ENCODE results near the gene IFFO2.

- TF ChIP-seq SP1 (IDR thresholded peaks at IDR 0.05; ENCODE audit: low read depth, low read length) (no peak), SIRT6 (IDR thresholded peaks at IDR 0.05; ENCODE audit: low read length) (no peak), JUN (IDR thresholded peaks at IDR 0.05; ENCODE audit: low read depth, low read length) (no peak), CREB1 (IDR thresholded peaks at IDR 0.05) (no peak), CTCF (IDR thresholded peaks at IDR 0.05; ENCODE audit: control extremely low read depth in 1 of 3, insufficient read depth in 1 of 3, low read depth in 1 of 3, low read length in 3 of 3) (no peak), EGR1 (IDR thresholded peaks at IDR 0.05; ENCODE audit: borderline replicate concordance, low read depth, low read length) (no peak), KDM5A (IDR thresholded peaks at IDR 0.05; ENCODE audit: low read length) (no peak), CHD2 (IDR thresholded peaks at IDR 0.05; ENCODE audit: low read length) (no peak), POLR2AphosphoS5 (IDR thresholded peaks at IDR 0.05; ENCODE audit: low read depth, low read length) (no peak), POLR2A (IDR thresholded peaks at IDR 0.05; ENCODE audit: control extremely low read depth in 1 of 2, low read depth in 2 of 2, low read length in 2 of 2) (no peak), EZH2 (IDR thresholded peaks at IDR 0.05; ENCODE audit: low read depth, low read length, severe bottlenecking) (no peak), ZNF274 (IDR thresholded peaks at IDR 0.05; ENCODE audit: borderline replicate concordance, extremely low read depth, low read length) (no peak), HDAC6 (IDR thresholded peaks at IDR 0.05; ENCODE audit: low read depth, low read length) (no peak), ATF2 (IDR thresholded peaks at IDR 0.05; ENCODE audit: low read length) (no peak)
Observed at GRCh38 chr1:18861590-18861989, 94.9 kb downstream of the IFFO2 start.
